ENCODE measurements around the gene CSNK1A1L.
"Not testable (repeated sequence)": the region's sequence is repeated elsewhere in the genome, so short reads cannot be mapped to it uniquely, and the experiment has no call there.

The CSNK1A1L gene

GRCh38 chr13:37102896-37103295 lies 2.6 kb downstream of the CSNK1A1L start:
- no peak for DNase-seq

- DNase-seq, result no peak
Measured at GRCh38 chr13:37101201-37101600, 4.3 kb downstream of the CSNK1A1L start.

GRCh38 chr13:37100731-37101130 lies 4.7 kb downstream of the CSNK1A1L start:
- no peak for DNase-seq

GRCh38 chr13:37097076-37097475 lies 8.4 kb downstream of the CSNK1A1L start:
- no peak for DNase-seq

GRCh38 chr13:37094840-37095239 lies 10.6 kb downstream of the CSNK1A1L start:
- no peak for DNase-seq

GRCh38 chr13:37094099-37094498 lies 11.4 kb downstream of the CSNK1A1L start:
- no peak for DNase-seq

GRCh38 chr13:37091835-37092234 lies 13.6 kb downstream of the CSNK1A1L start:
- no peak for DNase-seq

- DNase-seq, result no peak
Measured at GRCh38 chr13:37090912-37091311, 14.6 kb downstream of the CSNK1A1L start.

GRCh38 chr13:37089495-37089894 lies 16.0 kb downstream of the CSNK1A1L start:
- DNase-seq, result no peak

GRCh38 chr13:37087486-37087885 lies 18.0 kb downstream of the CSNK1A1L start:
- peak; percentile 21 for DNase-seq

- DNase-seq, result no peak
Measured at GRCh38 chr13:37085606-37086005, 19.9 kb downstream of the CSNK1A1L start.

GRCh38 chr13:37076818-37077217 lies 28.6 kb downstream of the CSNK1A1L start:
- DNase-seq, result no peak

GRCh38 chr13:37075164-37075563 lies 30.3 kb downstream of the CSNK1A1L start:
- no peak for DNase-seq

- DNase-seq, result peak; percentile 33
Measured at GRCh38 chr13:37074703-37075102, 30.8 kb downstream of the CSNK1A1L start.

GRCh38 chr13:37072024-37072423 lies 33.4 kb downstream of the CSNK1A1L start:
- DNase-seq, result no peak

- DNase-seq, result no peak
Measured at GRCh38 chr13:37070956-37071355, 34.5 kb downstream of the CSNK1A1L start.

GRCh38 chr13:37070145-37070695 lies 35.2 kb downstream of the CSNK1A1L start:
- DNase-seq, result no peak

- DNase-seq, result no peak
Measured at GRCh38 chr13:37069597-37070103, 35.8 kb downstream of the CSNK1A1L start.

- no peak for DNase-seq
Measured at GRCh38 chr13:37068962-37069361, 36.5 kb downstream of the CSNK1A1L start.

GRCh38 chr13:37067874-37068273 lies 37.6 kb downstream of the CSNK1A1L start:
- DNase-seq, result no peak

- no peak for DNase-seq
Measured at GRCh38 chr13:37065890-37066526, 39.5 kb downstream of the CSNK1A1L start.

GRCh38 chr13:37059848-37060192 lies 45.6 kb downstream of the CSNK1A1L start:
- no peak for DNase-seq

GRCh38 chr13:37058910-37059847 lies 46.3 kb downstream of the CSNK1A1L start, which contains the start of gene SUPT20H:
Gene SUPT20H (minus strand): TSS chr13:37059688. CDS start chr13:37051490, 8,198 bp downstream.
- peak; percentile 95 for DNase-seq

GRCh38 chr13:37056228-37056627 lies 49.2 kb downstream of the CSNK1A1L start:
- DNase-seq, result not testable (repeated sequence)

Data from suppressor macrophage treated with lipopolysaccharide for 4 hours (primary cell).